Measurements from ENCODE around the gene DNMT3L. TPM values are rescaled to one million over a fixed set of nuclear protein-coding genes. Genes with fewer than 3 reads are reported as not detected.

The DNMT3L gene
- polyA plus RNA-seq, 1 of the 3 experiments (the other 2 are of a cell fraction), result not detected

DNA sequence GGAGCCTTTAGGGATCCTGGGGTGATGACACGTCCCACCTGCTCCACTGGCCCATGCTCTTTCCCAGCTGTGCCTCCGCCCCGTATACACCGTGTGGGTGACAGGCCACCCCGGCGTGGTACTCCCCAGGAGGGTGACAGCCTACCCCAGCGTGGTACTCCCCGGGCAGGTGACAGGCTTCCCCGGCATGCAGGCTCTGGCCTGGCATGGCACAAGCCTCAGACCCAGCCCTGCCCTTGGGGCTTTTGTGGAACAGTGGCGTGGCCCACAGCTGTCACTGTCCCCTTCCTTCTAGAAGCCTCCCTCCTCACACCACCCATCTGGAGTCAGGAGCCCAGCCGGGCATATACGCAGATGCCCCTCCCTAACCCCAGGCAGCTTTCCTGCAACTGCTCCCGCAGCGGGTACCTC lies 33.5 kb upstream of the DNMT3L start:
- Histone ChIP-seq H3K9me2 (no peaks in the 10 kb centered on the region), H3K27me3 (ENCODE audit: insufficient read depth) (no peaks in the 10 kb centered on the region), H3K4me3 (ENCODE audit: low read depth in 2 of 2, low read length in 1 of 2) (no peak overlapping the region), H3K4me2 (no peak overlapping the region), H3K9me3 (no peaks in the 10 kb centered on the region), H3K79me2 (ENCODE audit: insufficient read depth) (0 out of 2 replicates have a peak, but pooled peaks cover under 1% of the 10 kb centered on the region), H3K27ac (ENCODE audit: low read depth in 2 of 2, low read length in 1 of 2) (no peak overlapping the region), H2AFZ (ENCODE audit: low read depth) (no peak overlapping the region), H3K4me1 (ENCODE audit: control insufficient read depth in 1 of 2, insufficient read depth in 2 of 2, low read depth in 1 of 2, low read length in 1 of 2) (peaks cover 3 to 8% of the 10 kb centered on the region in 2 experiments; a peak in 1 of 4 replicates), H3F3A (replicated peaks; ENCODE audit: insufficient read depth) (no peaks in the 10 kb centered on the region), H3K9ac (no peak overlapping the region), H4K20me1 (ENCODE audit: insufficient read depth) (no peaks in the 10 kb centered on the region), H3K36me3 (replicated peaks in 1 of 2; ENCODE audit: control insufficient read depth in 1 of 2, insufficient read depth in 2 of 2, low read length in 1 of 2) (no peaks in the 10 kb centered on the region)
- TF ChIP-seq USF2 (IDR thresholded peaks at IDR 0.05; ENCODE audit: borderline replicate concordance, low read depth, low read length) (no peak), ELF1 (IDR thresholded peaks at IDR 0.05) (no peak), MAX (IDR thresholded peaks at IDR 0.05; ENCODE audit: low read depth) (no peak), RCOR1 (IDR thresholded peaks at IDR 0.05; ENCODE audit: low read length) (no peak), SIN3A (IDR thresholded peaks at IDR 0.05; ENCODE audit: borderline replicate concordance, low read depth, low read length) (no peak), PBX3 (IDR thresholded peaks at IDR 0.05) (no peak), TCF12 (IDR thresholded peaks at IDR 0.05) (no peak), MEF2A (IDR thresholded peaks at IDR 0.05; ENCODE audit: borderline replicate concordance, low read depth) (no peak), FOXM1 (IDR thresholded peaks at IDR 0.05; ENCODE audit: low read depth) (no peak), CHD2 (IDR thresholded peaks at IDR 0.05; ENCODE audit: low read length, partially characterized antibody) (no peak), ZBTB33 (IDR thresholded peaks at IDR 0.05; ENCODE audit: borderline replicate concordance, low read depth) (no peak)
- no peak for DNase-seq
- ChIA-PET POLR2A (no interaction called here), CTCF (interaction anchor here (1.0 to 2.0 kb wide), 4 partner anchors 9 to 498 kb away, joined by 3 to 11 read pairs (median 4); partner anchors contain the start of gene LRRC3)
- 87% methylated on average over 11 of the region's 14 CpGs for WGBS (ENCODE audit: low lambda C conversion rate)

DNA sequence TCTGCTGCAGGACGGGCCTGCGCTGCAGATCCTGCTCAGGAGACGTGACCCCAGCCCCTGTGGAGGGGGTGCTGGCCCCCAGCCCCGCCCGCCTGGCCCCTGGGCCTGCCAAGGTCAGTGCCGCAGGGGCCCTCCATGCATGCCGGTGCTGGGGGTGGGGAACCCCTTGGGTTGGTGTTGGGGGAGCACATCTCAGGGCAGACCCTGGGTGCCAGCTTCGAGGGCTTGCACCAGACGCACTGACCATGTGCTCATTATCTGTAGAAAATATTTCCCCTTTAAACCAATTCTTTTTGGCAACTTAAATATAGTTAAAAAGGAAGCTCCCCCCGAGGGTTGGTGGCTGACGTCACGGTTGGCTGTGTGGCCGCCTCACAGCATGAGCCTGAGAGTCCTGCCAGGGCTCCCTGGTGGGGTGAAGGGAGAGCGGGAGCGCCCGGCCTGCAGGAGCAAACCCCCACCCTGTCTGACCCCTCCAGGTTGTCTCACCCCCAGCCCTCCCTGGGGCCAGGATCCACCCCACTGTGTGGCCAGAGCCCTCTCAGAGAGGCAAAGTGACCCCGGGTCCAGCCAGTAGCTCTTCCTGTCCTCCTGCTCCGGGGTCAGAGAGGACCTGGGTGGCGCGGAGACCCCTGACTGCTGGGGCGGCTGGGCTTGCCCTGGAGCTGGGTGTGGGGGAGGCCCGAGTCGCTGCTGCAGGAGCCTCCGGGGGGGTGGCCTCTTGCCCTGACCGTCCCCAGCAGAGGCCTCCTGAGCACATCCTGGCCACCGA lies 32.9 kb upstream of the DNMT3L start:
- no peaks in the 10 kb centered on the region for H4K20me1 ChIP-seq (ENCODE audit: insufficient read depth)
- TF ChIP-seq POLR2AphosphoS5 (IDR thresholded peaks at IDR 0.05; ENCODE audit: low read depth, low read length) (no peak), FOXJ3 (CRISPR knock-in tag; IDR thresholded peaks at IDR 0.05) (no peak), PBX3 (IDR thresholded peaks at IDR 0.05) (no peak), USF2 (IDR thresholded peaks at IDR 0.05; ENCODE audit: borderline replicate concordance, low read depth, low read length) (no peak), MEF2A (IDR thresholded peaks at IDR 0.05; ENCODE audit: borderline replicate concordance, low read depth) (no peak), YY1 (IDR thresholded peaks at IDR 0.05; ENCODE audit: low read depth) (no peak), IRF3 (IDR thresholded peaks at IDR 0.05; ENCODE audit: low read depth, low read length) (no peak), ELF1 (IDR thresholded peaks at IDR 0.05) (no peak), RXRA (IDR thresholded peaks at IDR 0.05; ENCODE audit: borderline replicate concordance, low read depth) (no peak), CHD2 (IDR thresholded peaks at IDR 0.05; ENCODE audit: low read length, partially characterized antibody) (no peak), NRF1 (IDR thresholded peaks at IDR 0.05; ENCODE audit: low read depth, low read length) (no peak)
- H2AFZ ChIP-seq (ENCODE audit: low read depth), result no peak overlapping the region
- no peak overlapping the region for H3K4me3 ChIP-seq (ENCODE audit: low read depth in 2 of 2, low read length in 1 of 2)
- no peak overlapping the region for H3K27ac ChIP-seq (ENCODE audit: low read depth in 2 of 2, low read length in 1 of 2)
- ChIA-PET POLR2A (no interaction called here), CTCF (interaction anchor here (1.1 to 2.0 kb wide), 2 partner anchors 10 to 27 kb away, joined by 4 to 11 read pairs; no protein-coding TSS in a partner anchor)
- no peaks in the 10 kb centered on the region for H3K9me3 ChIP-seq
- H3K4me2 ChIP-seq, result no peak overlapping the region
- no peaks in the 10 kb centered on the region for H3K79me2 ChIP-seq (ENCODE audit: insufficient read depth)
- H3K4me1 ChIP-seq (ENCODE audit: control insufficient read depth in 1 of 2, insufficient read depth in 2 of 2, low read depth in 1 of 2, low read length in 1 of 2), result peaks cover 3 to 8% of the 10 kb centered on the region in 2 experiments; a peak in 1 of 4 replicates
- H3K27me3 ChIP-seq (ENCODE audit: insufficient read depth), result no peaks in the 10 kb centered on the region
- no peaks in the 10 kb centered on the region for H3K36me3 ChIP-seq (replicated peaks in 1 of 2; ENCODE audit: control insufficient read depth in 1 of 2, insufficient read depth in 2 of 2, low read length in 1 of 2)
- no peak overlapping the region for H3K9ac ChIP-seq
- H3K9me2 ChIP-seq, result no peaks in the 10 kb centered on the region
- no peaks in the 10 kb centered on the region for H3F3A ChIP-seq (replicated peaks; ENCODE audit: insufficient read depth)
- DNase-seq, result no peak
- 83% methylated on average over 19 of the region's 26 CpGs for WGBS (ENCODE audit: low lambda C conversion rate)

Data from SK-N-SH (cell line).